OCI-LY7 (cell line): ENCODE data around the gene TSNAXIP1. TPM values are rescaled to one million over a fixed set of nuclear protein-coding genes. Genes with fewer than 3 reads are reported as not detected.

Experiments
- BruUV-seq: library from RNA; stranded (reverse); fragments of 400-500 nt; replicated peaks from 2 replicates; lab custom pipeline; 2021; lab: Mats Ljungman, UMichigan
- CTCF ChIA-PET: fragments of 300-600 bp; sonication (Branson Sonifier 250); formaldehyde crosslinking; loops from one replicate; lab custom pipeline; 2022; ENCODE audit warnings: antibody characterized with exemption; ENCODE audit not compliant: unreplicated experiment; lab: Charles Lee
- POLR2A ChIA-PET: fragments of 300-600 bp; sonication (Branson Sonifier 250); formaldehyde crosslinking; loops from one replicate; lab custom pipeline; 2022; ENCODE audit warnings: antibody characterized with exemption; lab: Charles Lee
- DNase-seq: peaks from one replicate; pipeline ENCODE4 v3.0.0-alpha.2; 2015; ENCODE audit warnings: low spot score
- H2AFZ ChIP-seq: fragments of 200-600 bp; sonication (generic), shearing (Covaris generic); 2 replicates; pipeline ENCODE4 v1.6.1; 2014; ENCODE audit warnings: mild to moderate bottlenecking, antibody characterized with exemption, low read length, moderate library complexity
- H3K27ac ChIP-seq: fragments of 200-600 bp; sonication (generic); 2 replicates; pipeline ENCODE4 v1.5.1; 2014; ENCODE audit warnings: mixed run types, low read depth, mild to moderate bottlenecking, moderate library complexity, low read length, inconsistent platforms; ENCODE audit not compliant: poor library complexity, severe bottlenecking
- H3K36me3 ChIP-seq: fragments of 200-600 bp; sonication (generic); 2 replicates; pipeline ENCODE4 v1.6.1; 2014; ENCODE audit warnings: mild to moderate bottlenecking, antibody characterized with exemption, low read length, moderate library complexity, mixed read lengths; ENCODE audit not compliant: insufficient read depth
- H3K4me1 ChIP-seq: fragments of 200-600 bp; sonication (generic); 2 replicates; pipeline ENCODE4 v1.5.1; 2014; ENCODE audit warnings: mild to moderate bottlenecking, low read length; ENCODE audit not compliant: insufficient read depth, poor library complexity, severe bottlenecking
- H3K4me2 ChIP-seq: fragments of 200-600 bp; sonication (generic); 2 replicates; pipeline ENCODE4 v1.6.1; 2014; ENCODE audit warnings: mild to moderate bottlenecking, low read length
- H3K4me3 ChIP-seq: fragments of 200-600 bp; sonication (generic); 2 replicates; pipeline ENCODE4 v1.5.1; 2014; ENCODE audit warnings: mild to moderate bottlenecking, low read depth, low read length; ENCODE audit not compliant: poor library complexity, severe bottlenecking
- H3K79me2 ChIP-seq: fragments of 200-600 bp; sonication (generic); 2 replicates; pipeline ENCODE4 v1.6.1; 2016; ENCODE audit warnings: low read depth, mild to moderate bottlenecking, low read length, moderate library complexity, mixed read lengths; ENCODE audit not compliant: insufficient read depth
- H3K9me2 ChIP-seq: fragments of 200-600 bp; sonication (generic); 2 replicates; pipeline ENCODE4 v1.6.1; 2016; ENCODE audit warnings: mild to moderate bottlenecking, low read length, mixed read lengths; ENCODE audit not compliant: insufficient read depth
- H3K9me3 ChIP-seq: fragments of 200-600 bp; sonication (generic); 2 replicates; pipeline ENCODE4 v1.6.1; 2014; ENCODE audit warnings: mild to moderate bottlenecking, mixed run types, low read length, mixed read lengths
- H4K20me1 ChIP-seq: fragments of 200-600 bp; sonication (generic); 2 replicates; pipeline ENCODE4 v1.6.1; 2014; ENCODE audit warnings: mild to moderate bottlenecking, antibody characterized with exemption, low read length, moderate library complexity, mixed read lengths; ENCODE audit not compliant: insufficient read depth
- CTCF ChIP-seq: fragments of 200-600 bp; sonication (generic); conservative IDR thresholded peaks from 2 replicates; pipeline ENCODE4 v1.5.1; 2014; ENCODE audit warnings: mild to moderate bottlenecking, antibody characterized with exemption, low read length, moderate library complexity, mixed read lengths
- EZH2phosphoT487 ChIP-seq: fragments of 200-600 bp; sonication (generic); IDR thresholded peaks from 2 replicates; pipeline ENCODE4 v1.6.1; 2018; ENCODE audit warnings: low read depth, borderline replicate concordance, mild to moderate bottlenecking, mixed run types, antibody characterized with exemption, low read length, moderate library complexity, mixed read lengths
- intact Hi-C: fragments of 100-400 bp; cut with micrococcal nuclease; formaldehyde crosslinking; loops from one replicate; pipeline ENCODE4 v1.10.0; 2022; ENCODE audit not compliant: unreplicated experiment
- total RNA-seq, 2 experiments: library from RNA; depleted of rRNA in 1 of 2; stranded (reverse); fragments of >200 nt in 1 of 2; shearing (Covaris generic) in 1 of 2; gene quantifications; 2 replicates each; pipeline ENCODE4 v1.2.3, GENCODE V29; 2014 to 2022

The TSNAXIP1 gene
- total RNA-seq, 2 experiments from 2014 or later = 0.76 to 0.91 TPM

GRCh38 chr16:67758966-67759365 lies 47.7 kb upstream of the TSNAXIP1 start:
- CTCF ChIA-PET = no interaction called here
- no peak for DNase-seq
- TF ChIP-seq EZH2phosphoT487 (no peak), CTCF (no peak)
- no peak overlapping the region for H2AFZ ChIP-seq
- H3K36me3 ChIP-seq = peaks cover 7% of the 10 kb centered on the region; the same call in 1 of the 2 replicates
- H3K9me3 ChIP-seq = no peaks in the 10 kb centered on the region
- no peak overlapping the region for H3K27ac ChIP-seq
- intact Hi-C loops = no loop called here
- POLR2A ChIA-PET = no interaction called here
- H3K4me2 ChIP-seq = no peak overlapping the region
- BruUV-seq = no TSS peak
- no peaks in the 10 kb centered on the region for H3K9me2 ChIP-seq
- H4K20me1 ChIP-seq = no peaks in the 10 kb centered on the region; the same call in 1 of the 2 replicates
- no peak overlapping the region for H3K4me3 ChIP-seq
- H3K4me1 ChIP-seq = no peaks in the 10 kb centered on the region
- H3K79me2 ChIP-seq = no peaks in the 10 kb centered on the region

GRCh38 chr16:67760206-67760955 lies 46.3 kb upstream of the TSNAXIP1 start:
- intact Hi-C loops = no loop called here
- POLR2A ChIA-PET = interaction anchor here (0.6 to 1.0 kb wide), 2 partner anchors 26 to 71 kb away, joined by 3 to 4 read pairs; no protein-coding TSS in a partner anchor
- Histone ChIP-seq H3K27ac (no peak overlapping the region), H3K4me3 (no peak overlapping the region), H4K20me1 (no peaks in the 10 kb centered on the region; the same call in 1 of the 2 replicates), H3K9me3 (no peaks in the 10 kb centered on the region), H3K9me2 (no peaks in the 10 kb centered on the region), H3K4me1 (no peaks in the 10 kb centered on the region), H3K36me3 (peaks cover 7% of the 10 kb centered on the region; the same call in 1 of the 2 replicates), H2AFZ (no peak overlapping the region), H3K4me2 (no peak overlapping the region), H3K79me2 (no peaks in the 10 kb centered on the region)
- no TSS peak for BruUV-seq
- DNase-seq = peak; percentile 19
- TF ChIP-seq EZH2phosphoT487 (no peak), CTCF (no peak)
- CTCF ChIA-PET = no interaction called here

DNA sequence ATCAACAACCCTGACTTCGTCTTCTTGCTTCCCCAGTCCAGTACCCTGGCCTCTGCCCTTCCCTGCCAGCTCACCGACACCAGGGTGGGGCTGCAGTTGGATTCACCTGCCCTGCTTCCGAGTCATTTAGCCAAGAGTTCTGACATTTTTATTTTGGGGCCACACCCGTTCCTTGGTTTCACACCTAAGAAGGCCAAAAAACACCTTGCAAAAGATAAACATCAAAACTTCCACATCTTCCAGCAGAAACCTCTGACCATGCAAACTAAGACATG lies 45.8 kb upstream of the TSNAXIP1 start:
- no peak overlapping the region for H3K27ac ChIP-seq
- no peaks in the 10 kb centered on the region for H3K4me1 ChIP-seq
- H3K9me3 ChIP-seq = no peaks in the 10 kb centered on the region
- H4K20me1 ChIP-seq = no peaks in the 10 kb centered on the region; the same call in 1 of the 2 replicates
- no peaks in the 10 kb centered on the region for H3K9me2 ChIP-seq
- no peak overlapping the region for H3K4me3 ChIP-seq
- intact Hi-C loops = no loop called here
- H3K36me3 ChIP-seq = peaks cover 8% of the 10 kb centered on the region
- no peak overlapping the region for H2AFZ ChIP-seq
- no TSS peak for BruUV-seq
- no peak for DNase-seq
- ChIA-PET CTCF (no interaction called here), POLR2A (interaction anchor here (1.0 kb wide), 1 partner anchor 25 kb away, joined by 3 read pairs; no protein-coding TSS in a partner anchor)
- H3K79me2 ChIP-seq = no peaks in the 10 kb centered on the region
- TF ChIP-seq EZH2phosphoT487 (no peak), CTCF (no peak)
- H3K4me2 ChIP-seq = no peak overlapping the region
